ENCODE results near the gene NUDT17. TPM values are rescaled to one million over a fixed set of nuclear protein-coding genes. Genes with fewer than 3 reads are reported as not detected.

NUDT17 gene
- polyA plus RNA-seq, 1 of the 3 experiments (the other 2 are of a cell fraction) = 8.1 TPM

GRCh38 chr1:145823565-145824498, 21.6 kb upstream of the NUDT17 start, which contains the start of the genes POLR3C and RNF115 (continued):
- TF ChIP-seq TAF1 (IDR thresholded peaks at IDR 0.05; ENCODE audit: borderline replicate concordance, low read depth, low read length) = peak; percentile 94
- TF ChIP-seq FOXM1 (IDR thresholded peaks at IDR 0.05; ENCODE audit: low read depth) = no peak
- TF ChIP-seq RCOR1 (IDR thresholded peaks at IDR 0.05; ENCODE audit: low read length) = no peak
- no peak for TF ChIP-seq MEF2A (IDR thresholded peaks at IDR 0.05; ENCODE audit: borderline replicate concordance, low read depth)
- TF ChIP-seq FOXJ3 (CRISPR knock-in tag; IDR thresholded peaks at IDR 0.05) = no peak
- 0 out of 2 replicates have a peak, but pooled peaks have one; percentile 40 for TF ChIP-seq RFX5 (IDR thresholded peaks at IDR 0.05; ENCODE audit: low read length)
- TF ChIP-seq ELF1 (IDR thresholded peaks at IDR 0.05) = peak; percentile 84
- peak; percentile 91 for TF ChIP-seq USF1 (IDR thresholded peaks at IDR 0.05; ENCODE audit: borderline replicate concordance, low read depth)
- peak; percentile 96 for TF ChIP-seq MXI1 (IDR thresholded peaks at IDR 0.05; ENCODE audit: low read depth, low read length)
- TF ChIP-seq TCF12 (IDR thresholded peaks at IDR 0.05) = peak; percentile 38; the same call in 1 of the 2 replicates
- TF ChIP-seq SIN3A (IDR thresholded peaks at IDR 0.05; ENCODE audit: borderline replicate concordance, low read depth, low read length) = peak; percentile 90; the same call in 1 of the 2 replicates
- TF ChIP-seq JUND (IDR thresholded peaks at IDR 0.05) = peak; percentile 24; the same call in 1 of the 2 replicates
- TF ChIP-seq FOSL2 (IDR thresholded peaks at IDR 0.05; ENCODE audit: borderline replicate concordance, low read depth) = no peak
- TF ChIP-seq PBX3 (IDR thresholded peaks at IDR 0.05) = no peak
- peak; percentile 24 to 34; a peak in 2 of 4 replicates for TF ChIP-seq EP300 (IDR thresholded peaks at IDR 0.05; ENCODE audit: borderline replicate concordance in 1 of 2, low read depth in 1 of 2, low read length in 1 of 2)
- no peak for TF ChIP-seq RXRA (IDR thresholded peaks at IDR 0.05; ENCODE audit: borderline replicate concordance, low read depth)
- TF ChIP-seq, protein P1, sequence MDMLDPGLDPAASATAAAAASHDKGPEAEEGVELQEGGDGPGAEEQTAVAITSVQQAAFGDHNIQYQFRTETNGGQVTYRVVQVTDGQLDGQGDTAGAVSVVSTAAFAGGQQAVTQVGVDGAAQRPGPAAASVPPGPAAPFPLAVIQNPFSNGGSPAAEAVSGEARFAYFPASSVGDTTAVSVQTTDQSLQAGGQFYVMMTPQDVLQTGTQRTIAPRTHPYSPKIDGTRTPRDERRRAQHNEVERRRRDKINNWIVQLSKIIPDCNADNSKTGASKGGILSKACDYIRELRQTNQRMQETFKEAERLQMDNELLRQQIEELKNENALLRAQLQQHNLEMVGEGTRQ (IDR thresholded peaks at IDR 0.05; ENCODE audit: borderline replicate concordance, low read depth, low read length) = peak; percentile 42; the same call in 1 of the 2 replicates
- TF ChIP-seq, protein P2, sequence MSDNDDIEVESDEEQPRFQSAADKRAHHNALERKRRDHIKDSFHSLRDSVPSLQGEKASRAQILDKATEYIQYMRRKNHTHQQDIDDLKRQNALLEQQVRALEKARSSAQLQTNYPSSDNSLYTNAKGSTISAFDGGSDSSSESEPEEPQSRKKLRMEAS (IDR thresholded peaks at IDR 0.05; ENCODE audit: low read depth) = peak; percentile 90
- TF ChIP-seq YY1 (IDR thresholded peaks at IDR 0.05; ENCODE audit: low read depth) = peak; percentile 72
- TF ChIP-seq EZH2phosphoT487 (IDR thresholded peaks at IDR 0.05; ENCODE audit: borderline replicate concordance, low read depth) = no peak
- TF ChIP-seq CHD2 (IDR thresholded peaks at IDR 0.05; ENCODE audit: low read length, partially characterized antibody) = no peak
- no peak; the same call in 1 of the 2 replicates for TF ChIP-seq NFIC (IDR thresholded peaks at IDR 0.05; ENCODE audit: borderline replicate concordance)
- peak; percentile 82 for TF ChIP-seq GABPA (IDR thresholded peaks at IDR 0.05; ENCODE audit: low read depth)
- TF ChIP-seq TEAD4 (IDR thresholded peaks at IDR 0.05; ENCODE audit: borderline replicate concordance, insufficient read depth) = 0 out of 2 replicates have a peak, but pooled peaks have one; percentile 11
- TF ChIP-seq, protein P3, sequence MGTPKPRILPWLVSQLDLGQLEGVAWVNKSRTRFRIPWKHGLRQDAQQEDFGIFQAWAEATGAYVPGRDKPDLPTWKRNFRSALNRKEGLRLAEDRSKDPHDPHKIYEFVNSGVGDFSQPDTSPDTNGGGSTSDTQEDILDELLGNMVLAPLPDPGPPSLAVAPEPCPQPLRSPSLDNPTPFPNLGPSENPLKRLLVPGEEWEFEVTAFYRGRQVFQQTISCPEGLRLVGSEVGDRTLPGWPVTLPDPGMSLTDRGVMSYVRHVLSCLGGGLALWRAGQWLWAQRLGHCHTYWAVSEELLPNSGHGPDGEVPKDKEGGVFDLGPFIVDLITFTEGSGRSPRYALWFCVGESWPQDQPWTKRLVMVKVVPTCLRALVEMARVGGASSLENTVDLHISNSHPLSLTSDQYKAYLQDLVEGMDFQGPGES (IDR thresholded peaks at IDR 0.05; ENCODE audit: low read depth, low read length) = no peak
- TF ChIP-seq GATA2 (CRISPR knock-in tag; IDR thresholded peaks at IDR 0.05) = no peak
